ENCODE measurements around the gene SH3TC1.

The SH3TC1 gene

GRCh38 chr4:8199594-8200301, 658 bp downstream of the SH3TC1 start:
- peak overlapping the region; percentile 44 for H3K4me3 ChIP-seq (ENCODE audit: low read length)
- peak; percentile 54 for DNase-seq (ENCODE audit: low read depth)
- no peak for TF ChIP-seq CTCF (conservative IDR thresholded peaks at IDR 0.05; ENCODE audit: low read depth, low read length)

- no peak for DNase-seq (ENCODE audit: low read depth)
- no peak for TF ChIP-seq CTCF (conservative IDR thresholded peaks at IDR 0.05; ENCODE audit: low read depth, low read length)
- H3K4me3 ChIP-seq (ENCODE audit: low read length) = peak overlapping the region; percentile 44
Observed at GRCh38 chr4:8200302-8200975, 1.3 kb downstream of the SH3TC1 start.

- no peak overlapping the region for H3K4me3 ChIP-seq (ENCODE audit: low read length)
- TF ChIP-seq CTCF (conservative IDR thresholded peaks at IDR 0.05; ENCODE audit: low read depth, low read length) = no peak
- DNase-seq (ENCODE audit: low read depth) = no peak
Observed at GRCh38 chr4:8201321-8201781, 2.3 kb downstream of the SH3TC1 start.

GRCh38 chr4:8202108-8203051, 3.3 kb downstream of the SH3TC1 start:
- no peak overlapping the region for H3K4me3 ChIP-seq (ENCODE audit: low read length)
- DNase-seq (ENCODE audit: low read depth) = no peak
- no peak for TF ChIP-seq CTCF (conservative IDR thresholded peaks at IDR 0.05; ENCODE audit: low read depth, low read length)

- no peak for DNase-seq (ENCODE audit: low read depth)
- H3K4me3 ChIP-seq (ENCODE audit: low read length) = no peak overlapping the region
- TF ChIP-seq CTCF (conservative IDR thresholded peaks at IDR 0.05; ENCODE audit: low read depth, low read length) = no peak
Observed at GRCh38 chr4:8203052-8203401, 3.9 kb downstream of the SH3TC1 start.

GRCh38 chr4:8203817-8204216, 4.7 kb downstream of the SH3TC1 start:
- TF ChIP-seq CTCF (conservative IDR thresholded peaks at IDR 0.05; ENCODE audit: low read depth, low read length) = no peak
- no peak for DNase-seq (ENCODE audit: low read depth)
- H3K4me3 ChIP-seq (ENCODE audit: low read length) = no peak overlapping the region
